HFF-Myc (cell line): ENCODE measurements around the gene HECW1.

Source experiments
- DNase-seq: peaks from one replicate; pipeline ENCODE4 v3.0.0-alpha.2; 2011; ENCODE audit warnings: low read depth; ENCODE audit errors: extremely low read depth
- H3K4me3 ChIP-seq: replicated peaks from 2 replicates; pipeline ENCODE4 v1.5.1; 2011; ENCODE audit warnings: low read depth, mild to moderate bottlenecking, control low read depth, low read length
- TF ChIP-seq, protein P1 (sequence below): IDR thresholded peaks from 2 replicates; pipeline ENCODE4 v1.5.1; 2012; ENCODE audit warnings: mild to moderate bottlenecking, low read depth, low read length, control low read depth; ENCODE audit errors: missing control alignments

The HECW1 gene

DNA sequence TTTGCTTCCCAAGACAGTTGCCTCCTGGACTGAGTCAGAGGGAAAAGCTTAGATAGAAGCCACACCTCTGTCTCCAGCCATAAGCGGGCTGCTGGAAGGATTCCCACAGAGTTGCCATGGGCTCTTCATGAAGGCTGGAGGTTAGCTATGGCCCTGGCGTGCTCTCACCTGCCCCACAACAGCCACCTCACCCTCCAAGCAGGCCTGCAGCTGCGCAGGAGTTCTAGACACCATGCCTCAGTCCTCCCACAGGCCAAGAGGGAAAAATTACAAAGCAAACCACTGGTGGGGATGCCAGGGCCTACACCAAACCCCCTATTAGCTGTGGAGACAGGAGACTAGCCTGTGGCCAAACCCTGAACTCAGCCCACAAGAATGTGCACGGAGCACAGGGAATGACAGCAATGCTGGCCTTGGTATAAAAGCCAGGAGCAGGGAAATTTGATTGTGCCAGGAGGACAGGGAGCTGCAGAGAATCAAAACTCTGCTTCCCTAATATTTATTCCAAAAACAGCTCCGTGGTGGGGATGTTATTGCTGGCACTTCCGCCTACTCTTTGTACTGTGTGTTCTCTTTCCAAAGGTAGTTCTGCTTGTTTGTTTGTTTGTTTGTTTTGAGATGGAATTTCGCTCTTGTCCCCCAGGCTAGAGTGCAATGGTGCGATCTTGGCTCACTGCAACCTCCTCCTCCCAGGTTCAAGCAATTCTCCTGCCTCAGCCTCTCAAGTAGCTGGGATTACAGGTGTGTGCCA, 410.1 kb downstream of the HECW1 start:
- TF ChIP-seq, protein P1, sequence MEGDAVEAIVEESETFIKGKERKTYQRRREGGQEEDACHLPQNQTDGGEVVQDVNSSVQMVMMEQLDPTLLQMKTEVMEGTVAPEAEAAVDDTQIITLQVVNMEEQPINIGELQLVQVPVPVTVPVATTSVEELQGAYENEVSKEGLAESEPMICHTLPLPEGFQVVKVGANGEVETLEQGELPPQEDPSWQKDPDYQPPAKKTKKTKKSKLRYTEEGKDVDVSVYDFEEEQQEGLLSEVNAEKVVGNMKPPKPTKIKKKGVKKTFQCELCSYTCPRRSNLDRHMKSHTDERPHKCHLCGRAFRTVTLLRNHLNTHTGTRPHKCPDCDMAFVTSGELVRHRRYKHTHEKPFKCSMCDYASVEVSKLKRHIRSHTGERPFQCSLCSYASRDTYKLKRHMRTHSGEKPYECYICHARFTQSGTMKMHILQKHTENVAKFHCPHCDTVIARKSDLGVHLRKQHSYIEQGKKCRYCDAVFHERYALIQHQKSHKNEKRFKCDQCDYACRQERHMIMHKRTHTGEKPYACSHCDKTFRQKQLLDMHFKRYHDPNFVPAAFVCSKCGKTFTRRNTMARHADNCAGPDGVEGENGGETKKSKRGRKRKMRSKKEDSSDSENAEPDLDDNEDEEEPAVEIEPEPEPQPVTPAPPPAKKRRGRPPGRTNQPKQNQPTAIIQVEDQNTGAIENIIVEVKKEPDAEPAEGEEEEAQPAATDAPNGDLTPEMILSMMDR, result no peak
- no peak for DNase-seq
- H3K4me3 ChIP-seq, result no peak overlapping the region

DNA sequence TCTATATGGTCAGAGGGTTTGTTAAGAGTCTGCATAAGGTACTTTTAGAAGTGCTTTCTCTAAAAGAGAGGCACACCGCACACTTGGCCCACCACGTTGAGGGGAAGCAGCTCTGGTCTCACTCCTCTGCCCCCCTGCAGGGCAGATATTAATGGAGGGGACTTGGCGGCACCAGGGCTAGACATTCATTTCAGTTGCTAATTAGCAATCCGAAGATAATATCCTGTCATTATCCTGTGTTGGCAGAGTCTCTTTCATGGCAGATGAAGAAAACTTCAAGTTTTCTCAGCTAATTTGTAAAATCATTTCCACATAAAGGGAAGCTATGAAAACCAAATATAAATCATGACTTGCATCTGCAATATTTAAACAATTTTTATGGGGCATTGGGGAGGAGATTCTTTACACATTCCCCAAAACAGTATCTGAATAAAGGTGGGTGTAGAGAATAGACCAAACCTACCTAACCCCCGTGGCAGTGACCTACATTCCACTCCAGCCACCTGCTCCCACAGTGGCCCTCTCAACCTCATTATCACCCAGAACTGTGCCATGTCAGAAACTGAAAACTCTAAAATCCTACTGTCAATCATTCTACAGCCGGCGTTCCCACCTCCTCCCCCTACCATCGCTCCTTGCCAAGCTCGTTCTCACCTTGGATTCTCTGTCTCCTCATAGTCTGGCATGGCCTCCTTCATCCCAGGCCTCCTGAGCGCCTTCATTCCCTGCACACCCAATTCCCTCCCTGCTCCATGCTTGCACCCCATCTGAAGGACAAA, 416.3 kb downstream of the HECW1 start:
- H3K4me3 ChIP-seq, result no peak overlapping the region
- TF ChIP-seq, protein P1, result no peak
- DNase-seq, result no peak

DNA sequence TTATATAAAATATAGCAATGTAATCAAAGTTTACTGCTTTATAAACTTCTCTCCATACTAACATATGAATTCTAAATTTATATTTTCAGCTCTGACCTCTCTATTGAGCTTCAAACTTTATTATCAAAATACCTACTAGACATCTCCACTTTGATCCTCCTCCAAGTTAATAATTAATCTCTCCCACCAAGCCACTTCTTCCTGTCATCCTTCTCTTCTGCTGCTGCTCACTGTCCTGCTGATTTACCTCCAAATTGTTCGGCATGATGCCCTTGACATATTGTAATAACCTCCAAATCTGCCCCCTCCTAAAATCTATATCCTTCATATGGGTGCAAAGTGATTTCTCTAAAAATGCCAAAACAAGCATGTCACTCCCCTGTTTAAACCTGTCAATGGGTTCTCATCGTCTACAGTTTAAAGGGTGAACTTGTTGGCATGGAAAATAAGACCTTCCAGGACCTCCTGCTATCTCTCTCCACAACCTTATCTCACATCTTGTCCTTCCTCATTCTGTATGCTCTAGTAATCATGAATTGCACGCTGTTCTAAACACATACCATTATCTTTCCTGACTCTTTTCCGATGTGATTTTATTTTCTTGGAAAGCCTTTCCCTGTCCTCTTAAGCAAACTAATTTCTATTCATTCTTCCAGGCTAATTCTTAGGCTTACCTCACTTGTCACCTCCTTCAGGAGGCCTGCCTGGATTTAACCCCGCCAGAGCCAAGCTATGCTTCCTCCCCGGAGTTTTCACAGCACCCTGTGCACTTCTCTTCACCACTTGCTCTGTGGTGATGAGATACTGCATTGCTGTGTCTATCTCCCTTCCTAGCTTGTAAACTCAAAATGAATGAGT, 418.3 kb downstream of the HECW1 start:
- H3K4me3 ChIP-seq, result no peak overlapping the region
- DNase-seq, result no peak
- TF ChIP-seq, protein P1, result no peak

DNA sequence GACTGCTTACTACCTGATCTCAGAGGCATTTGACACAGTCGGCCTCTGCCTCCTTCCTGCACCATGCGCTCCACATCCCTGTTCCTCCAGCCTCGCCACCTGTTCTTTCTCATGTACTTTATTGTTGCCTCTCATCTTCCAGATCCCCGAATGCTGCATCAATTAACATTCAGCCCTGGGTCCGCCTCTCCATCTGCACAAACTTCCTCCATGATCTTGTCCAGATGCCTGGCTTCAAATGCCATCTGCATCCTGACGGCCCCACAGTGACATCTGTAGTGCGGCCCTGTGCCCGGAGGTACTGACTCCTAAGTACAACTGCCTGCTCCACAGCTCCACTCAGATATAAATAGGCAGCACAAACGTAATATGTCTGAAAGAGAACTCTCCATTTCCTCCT, 419.3 kb downstream of the HECW1 start:
- H3K4me3 ChIP-seq, result no peak overlapping the region
- TF ChIP-seq, protein P1, result no peak
- no peak for DNase-seq

DNA sequence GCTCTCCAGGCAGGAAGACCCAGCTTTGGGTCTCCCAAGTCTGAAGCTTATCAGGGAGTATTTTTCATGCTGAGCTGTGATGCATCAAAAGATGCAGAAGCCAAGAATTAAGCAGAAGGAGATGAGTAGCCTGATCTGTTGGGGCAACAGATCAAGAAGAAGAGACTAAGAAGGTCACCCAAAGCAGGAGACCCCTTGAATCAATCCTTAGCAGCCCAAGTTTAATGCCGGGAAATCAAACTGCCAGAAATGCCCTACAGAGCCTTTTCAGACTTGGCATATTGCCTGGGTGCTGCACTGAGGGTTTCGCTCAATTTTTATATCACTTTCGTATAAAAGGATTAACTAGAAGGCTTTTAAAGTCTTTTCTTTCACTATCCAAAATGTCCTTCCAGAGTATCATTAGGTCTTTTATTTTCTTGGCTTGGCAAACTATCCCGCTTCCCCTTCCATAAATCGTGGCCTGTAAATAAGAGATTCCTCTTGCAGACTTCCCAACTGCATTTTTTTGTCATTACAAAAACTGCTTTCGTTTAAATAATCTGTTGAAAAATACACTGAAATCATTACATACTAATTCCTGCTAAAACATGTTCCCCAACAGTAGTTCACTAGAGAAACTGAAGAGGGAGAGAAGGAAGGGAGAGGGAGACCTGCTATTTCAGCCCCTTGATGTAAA, 421.5 kb downstream of the HECW1 start:
- DNase-seq, result no peak
- TF ChIP-seq, protein P1, result no peak
- H3K4me3 ChIP-seq, result no peak overlapping the region

DNA sequence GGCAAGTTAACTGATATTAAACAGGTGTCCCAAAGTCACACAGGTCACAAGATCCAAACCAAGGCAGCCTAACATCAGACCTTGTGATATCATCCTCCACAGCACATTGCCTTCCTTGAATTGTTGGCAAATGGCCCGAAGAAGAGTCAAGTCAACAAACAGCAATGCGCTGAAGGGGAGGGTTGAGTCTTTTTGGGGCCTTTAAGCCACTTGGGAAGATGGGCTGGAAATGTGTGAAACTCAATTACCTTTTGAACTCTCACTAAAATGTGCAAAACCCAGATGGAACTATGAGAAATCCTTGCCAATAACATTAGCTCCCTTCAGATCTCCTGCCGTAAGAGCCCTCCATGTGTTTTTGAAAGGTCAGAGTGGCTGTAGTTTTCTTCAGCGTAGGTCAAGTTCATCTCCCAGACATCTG, 422.6 kb downstream of the HECW1 start:
- TF ChIP-seq, protein P1, result no peak
- no peak overlapping the region for H3K4me3 ChIP-seq
- peak; percentile 31 for DNase-seq
